Esophagus muscularis mucosa (tissue), 4 donors: Measurements from ENCODE around the gene FXYD7. TPM values are rescaled to one million over a fixed set of nuclear protein-coding genes. Genes with fewer than 3 reads are reported as not detected.

ENCODE experiments used
- DNase-seq: peaks from one replicate; pipeline ENCODE4 v3.0.0-alpha.2; 2017; ENCODE audit errors: extremely low spot score
- H3K27ac ChIP-seq, 4 donors: fragments of 200-600 bp; sonication (generic); replicated peaks in 1 of 4; 1 replicate in 3 of 4; 2 replicates in 1 of 4; pipeline ENCODE4 v1.5.1; 2016 to 2019; ENCODE audit warnings: mild to moderate bottlenecking in 1 of 4
- H3K27me3 ChIP-seq, 4 donors: fragments of 200-600 bp; sonication (generic); one replicate each; pipeline versions ENCODE4 v1.5.1 to v1.6.0; 2016 to 2019
- H3K36me3 ChIP-seq, 4 donors: fragments of 200-600 bp; sonication (generic); one replicate each; pipeline ENCODE4 v1.5.1; 2016 to 2019
- H3K4me1 ChIP-seq, 4 donors: fragments of 200-600 bp; sonication (generic); one replicate each; pipeline ENCODE4 v1.5.1; 2016 to 2019
- H3K4me3 ChIP-seq, 4 donors: fragments of 200-600 bp; sonication (generic); 1 replicate in 2 of 4; 2 replicates in 2 of 4; pipeline ENCODE4 v1.5.1; 2016 to 2019; ENCODE audit warnings: mild to moderate bottlenecking in 4 of 4, moderate library complexity in 1 of 4
- H3K9me3 ChIP-seq, 4 donors: fragments of 200-600 bp; sonication (generic); 1 replicate in 3 of 4; 2 replicates in 1 of 4; pipeline ENCODE4 v1.5.1; 2016 to 2019
- CTCF ChIP-seq, 3 experiments: fragments of 200-600 bp in 2 of 3; fragments of 450-650 bp in 1 of 3; sonication (generic) in 2 of 3; IDR thresholded peaks; one replicate each; pipeline ENCODE4 v1.5.1; 2017 to 2019; ENCODE audit warnings: antibody characterized with exemption in 3 of 3, mild to moderate bottlenecking in 2 of 3, moderate library complexity in 1 of 3
- EP300 ChIP-seq: sonication (generic); formaldehyde crosslinking; IDR thresholded peaks from one replicate; pipeline ENCODE4 v1.6.1; 2017; ENCODE audit warnings: antibody characterized with exemption
- POLR2A ChIP-seq: fragments of 450-650 bp; IDR thresholded peaks from one replicate; pipeline ENCODE4 v1.6.1; 2017; ENCODE audit warnings: antibody characterized with exemption, moderate library complexity, mild to moderate bottlenecking, low read depth
- POLR2AphosphoS5 ChIP-seq, 2 donors: sonication (generic); formaldehyde crosslinking; IDR thresholded peaks; one replicate each; pipeline ENCODE4 v1.6.1; 2017; ENCODE audit warnings: antibody characterized with exemption in 2 of 2
- WGBS: methylation state at CpG from one replicate; pipeline ENCODE4 v1.1.5; 2018; 5-methylcytosine and 5-hydroxymethylcytosine counted together
- intact Hi-C: fragments of 100-400 bp; cut with DNase I; formaldehyde crosslinking; loops from one replicate; pipeline ENCODE4 v1.15.1; 2023
- total RNA-seq, 4 donors: library from RNA; depleted of rRNA; stranded (reverse); fragments of >200 nt; gene quantifications; one replicate each; pipeline versions ENCODE4 v1.1.0 to v1.2.1, GENCODE V29; 2016

Gene FXYD7
- total RNA-seq, 4 donors from 2014 or later, result 0.71 TPM; not detected in 3

- intact Hi-C loops, result no loop called here
- Histone ChIP-seq H3K27me3 (peaks cover 0 to 4% (median 0%) of the 10 kb centered on the region in 4 donors), H3K4me1 (no peaks in the 10 kb centered on the region), H3K27ac (no peak overlapping the region), H3K4me3 (no peak overlapping the region), H3K9me3 (peaks cover 0 to 48% (median 25%) of the 10 kb centered on the region in 4 donors), H3K36me3 (peaks cover 23 to 82% (median 60%) of the 10 kb centered on the region in 4 donors)
- TF ChIP-seq CTCF (IDR thresholded peaks at IDR 0.05), result no peak
- no peak for TF ChIP-seq POLR2AphosphoS5 (IDR thresholded peaks at IDR 0.05)
- TF ChIP-seq POLR2A, result no peak
- TF ChIP-seq EP300, result no peak
- WGBS, result 85% methylated on average over 2 of the region's 2 CpGs
- no peak for DNase-seq
These were observed 21.4 kb downstream of the FXYD7 start for GRCh38 chr19:35164418-35164817.

- TF ChIP-seq POLR2A (no peak), CTCF (IDR thresholded peaks at IDR 0.05) (no peak), POLR2AphosphoS5 (IDR thresholded peaks at IDR 0.05) (no peak), EP300 (no peak)
- no peak overlapping the region for H3K4me3 ChIP-seq
- no peak overlapping the region for H3K27ac ChIP-seq
- H3K9me3 ChIP-seq, result peaks cover 0 to 48% (median 25%) of the 10 kb centered on the region in 4 donors
- DNase-seq, result no peak
- H3K36me3 ChIP-seq, result peaks cover 19 to 73% (median 54%) of the 10 kb centered on the region in 4 donors
- 73% methylated on average over 5 of the region's 5 CpGs for WGBS
- no peaks in the 10 kb centered on the region for H3K4me1 ChIP-seq
- no peaks in the 10 kb centered on the region for H3K27me3 ChIP-seq
- intact Hi-C loops, result no loop called here
These were observed 22.4 kb downstream of the FXYD7 start for GRCh38 chr19:35165200-35166058.

- DNase-seq, result no peak
- Histone ChIP-seq H3K4me1 (no peaks in the 10 kb centered on the region), H3K4me3 (no peak overlapping the region), H3K27ac (no peak overlapping the region), H3K27me3 (no peaks in the 10 kb centered on the region), H3K36me3 (peaks cover 19 to 63% (median 49%) of the 10 kb centered on the region in 4 donors), H3K9me3 (peaks cover 0 to 48% (median 25%) of the 10 kb centered on the region in 4 donors)
- TF ChIP-seq CTCF (IDR thresholded peaks at IDR 0.05), result no peak
- no peak for TF ChIP-seq POLR2AphosphoS5 (IDR thresholded peaks at IDR 0.05)
- 93% methylated on average over 7 of the region's 7 CpGs for WGBS
- intact Hi-C loops, result no loop called here
These were observed 23.3 kb downstream of the FXYD7 start for GRCh38 chr19:35166100-35167063.

- TF ChIP-seq EP300, result no peak
- TF ChIP-seq CTCF (IDR thresholded peaks at IDR 0.05), result no peak
- Histone ChIP-seq H3K9me3 (peaks cover 0 to 43% (median 23%) of the 10 kb centered on the region in 4 donors), H3K4me3 (no peak overlapping the region), H3K4me1 (no peaks in the 10 kb centered on the region), H3K36me3 (peaks cover 19 to 52% (median 39%) of the 10 kb centered on the region in 4 donors), H3K27ac (no peak overlapping the region), H3K27me3 (no peaks in the 10 kb centered on the region)
- intact Hi-C loops, result no loop called here
- 73% methylated on average over 5 of the region's 5 CpGs for WGBS
- DNase-seq, result no peak
These were observed 24.4 kb downstream of the FXYD7 start for GRCh38 chr19:35167251-35168119.
